Pancreas (tissue), 10 donors: ENCODE results near the gene FAM162B. TPM values are rescaled to one million over a fixed set of nuclear protein-coding genes. Genes with fewer than 3 reads are reported as not detected.
"Not testable (repeated sequence)": the region's sequence is repeated elsewhere in the genome, so short reads cannot be mapped to it uniquely, and the experiment has no call there.

Experiments
- ATAC-seq, 4 donors: fragments of 200-7000 bp; cut with Tn5 transposase; one replicate each; pipeline versions ENCODE4 v1.8.0 to v1.9.1; 2020; ENCODE audit warnings: mild to moderate bottlenecking in 4 of 4, moderate library complexity in 4 of 4
- DNase-seq, 6 donors: peaks; one replicate each; pipeline ENCODE4 v3.0.0-alpha.2; 2020
- FAIRE-seq: peaks from 2 replicates; lab custom pipeline; 2012; peaks lifted over from hg19 to GRCh38; lab: Jason Lieb, UNC
- H3K27ac ChIP-seq, 4 donors: fragments of 200-600 bp; sonication (generic); 1 replicate in 3 of 4; 2 replicates in 1 of 4; pipeline versions ENCODE4 v1.5.0 to v1.8.0; 2020
- H3K27me3 ChIP-seq, 4 donors: fragments of 200-600 bp; one replicate each; pipeline ENCODE4 v1.8.0; 2021
- H3K36me3 ChIP-seq, 3 donors: fragments of 200-600 bp; sonication (generic) in 1 of 3; one replicate each; pipeline versions ENCODE4 v1.5.0 to v1.8.0; 2020 to 2021
- H3K4me1 ChIP-seq, 3 donors: fragments of 200-600 bp; one replicate each; pipeline ENCODE4 v1.8.0; 2021
- H3K4me3 ChIP-seq, 4 donors: fragments of 200-600 bp; sonication (generic) in 2 of 4; one replicate each; pipeline versions ENCODE4 v1.5.0 to v1.8.0; 2020 to 2021
- H3K9me3 ChIP-seq, 4 donors: fragments of 200-600 bp; one replicate each; pipeline ENCODE4 v1.8.0; 2021
- CTCF ChIP-seq, 4 donors: fragments of 200-600 bp; sonication (generic) in 3 of 4; IDR thresholded peaks; one replicate each; pipeline versions ENCODE4 v1.5.0 to v1.8.0; 2021; ENCODE audit warnings: antibody characterized with exemption in 4 of 4
- WGBS, 2 donors: extraction: QIAGEN DNeasy Blood & Tissue Kit; methylation state at CpG; one replicate each; pipeline ENCODE4 v1.1.7; 2013; 5-methylcytosine and 5-hydroxymethylcytosine counted together
- intact Hi-C, 3 donors: fragments of 100-400 bp; cut with DNase I; formaldehyde crosslinking; loops; one replicate each; pipeline versions ENCODE4 v1.11.1 to v1.14.2; 2022
- polyA plus RNA-seq, 2 donors: library from polyadenylated mRNA; stranded (reverse); fragments of 200-250 nt; gene quantifications; one replicate each; pipeline ENCODE4 v1.2.3, GENCODE V29; 2013
- total RNA-seq, 6 donors: library from RNA; stranded (reverse); fragmentation: NEBNext Ultra II Directional in 4 of 6; extraction: Animal tissue kit (Norgen Biotek cat#: 25700) in 4 of 6; gene quantifications; one replicate each; pipeline versions ENCODE4 v1.2.1 to v1.2.4, GENCODE V29; 2021 to 2023
- donor health status: healthy with polysubstance abuse.
- donor health status: DM: no; HTN: no; CAD: no; lungs with moderate emphysema.
- donor health status: DM: no; HTN: no; CAD: no.
- donor health status: control.
- donor health status: control.
- donor health status: Bipolar disorder and iron deficiency.
- donor health status: DM: yes; HTN: yes; CAD: no.
- donor health status: DM: no; HTN: no; CAD: no.
- donor health status: DM: no; HTN: no; CAD: no.
- donor health status: DM: yes; HTN: yes; CAD: no.

Gene FAM162B
- total and polyA plus RNA-seq, 8 donors = 0.19 to 2.1 (median 0.54) TPM

DNA sequence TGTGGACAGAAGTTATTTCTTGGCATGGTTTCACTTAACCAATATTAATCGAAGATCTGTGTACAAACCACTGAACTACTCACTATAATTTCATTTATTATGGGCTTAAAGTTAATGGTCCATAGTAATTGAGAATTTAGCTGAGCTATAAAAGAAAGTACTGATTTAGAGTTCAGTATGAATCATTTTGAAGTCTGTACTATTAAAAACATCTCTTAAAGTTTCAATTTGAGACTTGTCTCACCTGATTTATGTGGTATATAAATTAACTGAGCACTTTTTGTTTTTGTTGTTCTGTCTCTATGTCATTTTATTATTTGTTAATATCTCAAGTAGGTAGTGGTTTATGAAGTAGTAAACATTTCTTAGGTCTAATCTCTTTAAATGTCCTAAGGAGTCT, 59.6 kb downstream of the FAM162B start:
- Histone ChIP-seq H3K27ac (no peak overlapping the region), H3K4me1 (no peaks in the 10 kb centered on the region), H3K27me3 (no peaks in the 10 kb centered on the region), H3K9me3 (no peaks in the 10 kb centered on the region), H3K4me3 (no peak overlapping the region), H3K36me3 (peaks cover 0 to 22% (median 6%) of the 10 kb centered on the region in 3 donors)
- 40 to 48% methylated on average over 1 of the region's 1 CpG for WGBS, 2 donors
- DNase-seq (no peak), ATAC-seq (no peak), FAIRE-seq (no peak)
- intact Hi-C loops = no loop called here
- TF ChIP-seq CTCF (IDR thresholded peaks at IDR 0.05) = no peak

DNA sequence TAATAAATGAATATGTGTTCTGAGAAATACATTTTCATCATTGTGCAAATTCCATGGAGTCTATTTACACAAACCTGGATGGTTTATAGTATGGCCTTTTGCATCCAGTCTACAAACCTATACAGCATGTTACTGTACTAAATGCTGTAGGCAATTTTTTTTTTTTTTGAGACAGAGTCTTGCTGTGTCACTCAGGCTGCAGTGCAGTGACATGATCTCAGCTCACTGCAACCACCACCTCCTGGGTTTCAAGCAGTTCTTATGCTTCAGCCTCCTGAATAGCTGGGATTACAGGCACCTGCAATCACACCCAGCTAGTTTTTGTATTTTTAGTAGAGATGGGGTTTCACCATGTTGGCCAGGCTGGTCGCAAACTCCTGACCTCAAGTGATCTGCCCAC, 61.6 kb downstream of the FAM162B start:
- H3K27me3 ChIP-seq, DNase-seq, H3K9me3 ChIP-seq, H3K4me1 ChIP-seq, ATAC-seq, H3K4me3 ChIP-seq, FAIRE-seq, H3K27ac ChIP-seq, intact Hi-C loops: not testable (repeated sequence)
- H3K36me3 ChIP-seq = peaks cover 0 to 17% (median 6%) of the 10 kb centered on the region in 3 donors
- WGBS, 2 donors = 96 to 100% methylated on average over 1 of the region's 1 CpG

Other genes with a start within 250 kb of the FAM162B start
- gene TRAPPC3L, start 220.0 kb downstream of the FAM162B start, total RNA-seq = not detected
- under 1 TPM in 1 of 2 donors, not detected in 1; 0.12 TPM for gene TRAPPC3L, start 220.0 kb downstream of the FAM162B start, polyA plus RNA-seq
- gene CALHM4, start 212.0 kb downstream of the FAM162B start, total RNA-seq = not detected
- gene CALHM4, start 212.0 kb downstream of the FAM162B start, polyA plus RNA-seq = not detected
- 10 to 100 TPM; 26.0 to 37.5 (median 27.1) TPM for gene RWDD1, start 194.2 kb downstream of the FAM162B start, total RNA-seq
- gene RWDD1, start 194.2 kb downstream of the FAM162B start, polyA plus RNA-seq = 10 to 100 TPM; 38.1 to 40.6 TPM
- under 1 TPM; 0.23 to 0.49 (median 0.39) TPM for gene RSPH4A, start 149.2 kb downstream of the FAM162B start, total RNA-seq
- 1 to 10 TPM in 1 of 2 donors, under 1 TPM in 1; 0.76 to 1.2 TPM for gene RSPH4A, start 149.2 kb downstream of the FAM162B start, polyA plus RNA-seq
- 1 to 10 TPM; 2.9 to 5.8 (median 4.6) TPM for gene ZUP1, start 97.0 kb downstream of the FAM162B start, total RNA-seq
- 1 to 10 TPM; 8.8 to 8.9 TPM for gene ZUP1, start 97.0 kb downstream of the FAM162B start, polyA plus RNA-seq
- 1 to 10 TPM; 2.6 to 6.5 (median 4.9) TPM for gene KPNA5, start 84.5 kb downstream of the FAM162B start, total RNA-seq
- gene KPNA5, start 84.5 kb downstream of the FAM162B start, polyA plus RNA-seq = 1 to 10 TPM; 1.4 to 3.4 TPM
- not detected for gene GPRC6A, start 63.4 kb upstream of the FAM162B start, total RNA-seq
- not detected for gene GPRC6A, start 63.4 kb upstream of the FAM162B start, polyA plus RNA-seq
- gene RFX6, start 111.5 kb upstream of the FAM162B start, total RNA-seq = 1 to 10 TPM in 4 of 6 donors, under 1 TPM in 2; 0.51 to 4.1 (median 1.5) TPM
- gene RFX6, start 111.5 kb upstream of the FAM162B start, polyA plus RNA-seq = 10 to 100 TPM in 1 of 2 donors, 1 to 10 TPM in 1; 3.3 to 20.8 TPM